Medulla oblongata (tissue), 1 donor: Measurements from ENCODE around the gene CNOT4.
"Not testable (repeated sequence)": the region's sequence is repeated elsewhere in the genome, so short reads cannot be mapped to it uniquely, and the experiment has no call there.

Source experiments
- DNase-seq: peaks from one replicate; pipeline ENCODE4 v3.0.0-alpha.2; 2015; ENCODE audit errors: extremely low spot score

Gene CNOT4

DNA sequence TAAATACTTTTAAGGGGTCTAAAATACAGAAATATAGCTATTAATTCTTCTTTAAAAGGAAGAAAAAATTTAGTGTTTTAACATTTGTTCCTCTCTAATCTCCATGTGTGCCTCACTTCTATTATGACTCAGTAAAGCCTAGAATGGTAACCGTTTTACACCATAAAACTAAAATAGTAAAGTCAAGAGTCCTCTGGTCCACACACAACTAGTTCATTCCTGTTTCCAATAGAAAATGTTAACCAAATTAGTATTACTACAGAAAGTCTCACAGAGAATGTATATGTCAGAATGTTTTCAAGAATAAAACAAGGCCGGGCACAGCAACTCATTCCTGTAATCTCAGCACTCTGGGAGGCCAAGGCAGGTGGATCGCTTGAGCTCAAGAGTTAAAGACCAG, 55.8 kb downstream of the CNOT4 start:
- no peak for DNase-seq

DNA sequence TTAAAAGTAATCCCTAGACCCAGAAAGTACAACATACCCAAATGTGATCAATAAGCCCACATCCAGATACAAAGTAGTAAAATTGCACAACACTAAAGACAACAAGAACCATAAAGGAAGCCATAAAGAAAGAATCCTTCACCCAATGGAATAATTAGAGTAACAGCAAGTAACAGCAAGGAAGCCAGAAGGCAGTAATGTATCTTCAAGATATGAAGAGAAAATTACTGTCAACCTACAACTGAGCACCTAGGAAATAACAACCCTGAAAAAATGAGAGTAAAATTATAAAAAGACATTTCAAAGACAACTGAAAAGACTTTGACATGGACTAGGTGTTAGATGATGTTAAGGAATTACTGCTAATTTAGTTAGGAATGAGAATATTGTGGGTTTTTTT, 60.5 kb downstream of the CNOT4 start:
- DNase-seq = no peak

DNA sequence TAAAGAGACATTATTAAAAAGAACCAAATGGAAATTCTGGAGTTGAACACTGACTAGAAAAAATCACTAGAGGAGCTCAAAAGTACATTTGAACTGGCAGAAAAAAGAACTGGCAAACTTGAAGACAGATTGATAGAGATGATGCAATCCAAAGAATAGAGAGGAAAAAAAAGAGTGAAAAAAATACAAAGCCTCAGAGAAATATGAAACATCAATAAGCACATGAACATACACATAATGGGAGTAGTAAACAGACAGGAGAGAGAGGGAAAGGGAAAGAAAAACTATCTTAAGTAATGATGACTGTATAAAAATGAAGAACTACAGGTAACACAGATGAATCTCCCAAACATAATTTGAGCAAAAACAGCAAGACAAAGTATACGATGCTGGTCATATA, 61.1 kb downstream of the CNOT4 start:
- DNase-seq = no peak

DNA sequence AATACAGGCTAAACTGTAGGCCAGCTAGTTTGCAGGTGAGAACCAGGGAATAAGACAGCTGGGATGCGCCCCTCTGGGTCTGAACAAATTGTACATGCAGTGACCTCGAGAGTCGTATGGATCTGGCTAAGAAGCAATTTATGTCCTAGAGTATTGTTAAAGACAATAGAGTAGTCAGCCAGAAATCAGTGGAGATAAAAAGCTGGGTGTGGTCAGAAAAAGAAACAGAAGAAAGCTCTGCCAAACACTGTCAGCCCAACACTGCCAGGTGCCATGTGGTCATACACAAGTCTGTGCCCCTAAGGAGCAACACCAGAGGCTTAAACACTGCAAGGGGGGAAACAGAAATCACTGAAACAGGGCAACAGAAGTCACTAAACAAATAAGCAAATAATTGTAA, 62.2 kb downstream of the CNOT4 start:
- DNase-seq = no peak

DNA sequence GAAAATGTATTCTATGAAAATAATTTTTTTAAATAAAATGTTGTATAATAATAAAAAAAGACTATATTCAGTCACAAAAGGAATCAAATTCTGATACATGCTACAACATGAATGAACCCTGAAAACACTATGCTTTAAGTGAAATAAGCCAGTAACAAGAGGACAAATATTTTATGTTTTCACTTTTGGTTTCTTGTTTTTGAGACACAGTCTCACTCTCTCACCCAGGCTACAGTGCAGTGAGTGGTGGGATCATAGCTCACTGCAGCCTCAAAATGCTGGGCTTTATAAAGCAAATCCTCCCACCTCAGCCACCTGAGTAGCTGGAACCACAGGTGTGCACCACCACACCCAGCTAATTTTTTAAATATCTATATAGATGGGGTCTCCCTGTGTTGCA, 64.2 kb downstream of the CNOT4 start:
- DNase-seq = no peak

DNA sequence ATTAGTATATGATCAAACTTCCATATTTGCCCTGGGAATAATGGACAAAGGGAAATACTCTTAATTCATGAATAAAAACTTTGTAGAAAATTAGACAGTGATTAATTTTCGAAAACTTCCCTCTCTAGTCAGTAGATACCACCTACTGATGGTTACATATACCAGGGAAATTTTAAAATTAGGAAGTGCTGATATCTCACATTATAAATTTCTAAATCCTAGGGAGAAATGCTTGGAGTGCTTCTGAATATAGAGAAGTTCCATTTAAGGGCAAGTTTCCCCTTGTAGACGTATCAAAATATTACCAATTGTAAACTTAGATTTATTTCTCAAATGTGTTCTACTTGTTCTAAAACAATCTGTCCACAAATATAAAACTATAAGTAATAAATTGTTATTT, 64.6 kb downstream of the CNOT4 start:
- DNase-seq = not testable (repeated sequence)

DNA sequence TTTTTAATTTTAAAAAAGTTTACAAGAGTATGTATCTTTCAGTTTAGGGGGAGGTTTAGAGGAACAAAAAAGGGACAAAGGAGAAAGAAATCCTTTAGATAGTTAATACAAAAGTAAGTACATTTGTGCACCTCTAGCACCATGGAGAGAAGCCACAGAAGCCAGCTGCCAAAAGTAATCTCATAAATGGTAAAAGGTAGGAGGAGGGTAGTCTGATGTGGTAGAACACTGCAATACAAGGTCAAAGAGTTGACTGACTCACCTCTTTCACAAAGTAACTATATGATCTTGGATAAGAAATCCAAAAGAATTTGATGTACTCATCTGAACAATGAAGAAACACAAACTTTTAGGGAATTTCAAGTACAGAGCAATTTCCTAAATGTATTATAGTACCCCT, 68.1 kb downstream of the CNOT4 start:
- no peak for DNase-seq

DNA sequence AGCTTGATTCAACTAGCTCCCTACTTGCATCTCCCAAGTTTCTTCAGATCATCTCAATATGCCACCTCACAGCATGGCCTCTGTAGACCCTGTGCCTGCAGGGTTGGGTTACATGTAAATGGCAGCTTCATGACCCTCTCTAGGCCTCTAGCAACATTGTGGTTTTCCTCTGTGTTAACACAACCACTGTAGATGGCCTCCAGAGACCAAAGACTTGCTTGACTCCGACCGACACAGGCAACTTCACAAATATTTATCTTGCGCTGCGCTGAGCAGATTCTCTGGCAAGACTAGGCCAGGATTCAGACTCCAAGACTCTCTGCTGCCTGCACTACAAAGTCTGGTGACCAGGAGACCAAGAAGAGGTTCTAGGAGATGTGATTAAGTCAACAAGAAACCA, 75.9 kb downstream of the CNOT4 start:
- DNase-seq = no peak

DNA sequence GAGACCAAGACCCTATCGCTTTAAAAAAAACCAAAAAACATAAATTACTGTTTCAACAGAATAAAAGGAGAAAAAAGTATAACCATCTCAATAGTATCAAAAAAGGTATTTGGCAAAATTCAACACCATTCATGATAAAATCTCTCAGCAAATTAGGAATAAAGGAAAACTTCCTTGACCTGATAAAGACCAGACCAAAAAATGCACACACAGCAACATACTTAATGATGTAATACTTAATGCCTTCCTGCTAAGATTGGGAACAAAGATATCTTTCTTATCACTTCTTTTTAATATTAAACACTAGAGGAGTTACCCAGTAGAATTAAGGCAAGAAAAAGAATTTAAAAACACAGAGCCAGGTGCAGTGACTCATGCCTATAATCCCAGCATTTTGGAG, 79.3 kb downstream of the CNOT4 start:
- DNase-seq = no peak

DNA sequence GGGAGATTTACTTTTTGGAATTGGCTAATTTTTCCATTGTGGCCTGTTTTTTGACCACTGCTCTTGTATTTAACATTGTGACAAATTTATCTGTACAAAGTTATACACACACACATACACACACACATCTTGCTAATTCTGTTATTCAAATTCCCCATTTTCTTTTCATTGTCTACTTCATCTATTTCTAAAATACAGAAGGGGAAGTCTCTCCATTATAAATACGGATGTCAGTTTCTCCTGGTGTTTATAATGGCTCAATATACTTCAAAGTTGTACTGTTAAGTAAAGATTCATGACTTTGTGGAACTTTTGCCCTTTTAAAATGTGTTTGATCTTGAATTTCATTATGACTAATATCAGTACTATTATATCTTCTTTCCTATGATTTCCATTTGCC, 81.0 kb downstream of the CNOT4 start:
- DNase-seq = no peak

DNA sequence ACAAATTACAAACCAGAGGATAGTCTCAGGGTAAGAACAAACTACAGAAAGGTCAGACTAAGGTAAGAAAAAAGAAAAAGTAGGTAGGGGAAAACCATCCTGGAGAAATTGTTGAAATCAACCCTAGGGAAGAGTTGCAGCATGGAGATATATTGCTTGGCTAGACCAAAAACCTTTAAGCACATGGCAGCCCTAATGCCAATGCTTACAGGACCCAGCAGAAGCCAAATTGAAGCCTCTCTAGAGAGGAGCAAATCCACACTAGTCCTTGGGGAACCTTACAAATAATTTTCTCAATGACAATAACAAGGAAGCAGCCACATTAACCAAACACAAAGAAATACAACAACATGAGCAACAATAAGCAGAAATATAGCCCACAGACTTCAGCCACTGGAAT, 81.9 kb downstream of the CNOT4 start:
- no peak for DNase-seq

DNA sequence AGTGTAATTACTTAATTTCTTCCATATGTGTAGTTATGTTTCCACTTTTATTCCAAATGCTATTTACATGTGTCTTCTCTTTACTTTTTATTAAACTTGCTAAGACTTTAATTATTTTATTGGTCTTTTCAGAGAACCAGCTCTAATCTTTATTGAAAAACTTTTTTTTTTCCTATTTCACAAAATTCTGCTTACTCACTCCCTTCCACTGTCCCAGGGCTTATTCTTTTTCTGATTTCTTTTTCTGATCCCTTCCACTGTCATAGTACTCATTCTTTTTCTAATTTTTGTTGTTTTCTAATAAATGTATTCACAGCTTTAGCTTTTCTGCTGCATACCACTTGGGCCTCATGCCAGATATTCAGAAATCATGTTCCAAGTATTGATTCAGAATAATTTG, 82.7 kb downstream of the CNOT4 start:
- no peak for DNase-seq

DNA sequence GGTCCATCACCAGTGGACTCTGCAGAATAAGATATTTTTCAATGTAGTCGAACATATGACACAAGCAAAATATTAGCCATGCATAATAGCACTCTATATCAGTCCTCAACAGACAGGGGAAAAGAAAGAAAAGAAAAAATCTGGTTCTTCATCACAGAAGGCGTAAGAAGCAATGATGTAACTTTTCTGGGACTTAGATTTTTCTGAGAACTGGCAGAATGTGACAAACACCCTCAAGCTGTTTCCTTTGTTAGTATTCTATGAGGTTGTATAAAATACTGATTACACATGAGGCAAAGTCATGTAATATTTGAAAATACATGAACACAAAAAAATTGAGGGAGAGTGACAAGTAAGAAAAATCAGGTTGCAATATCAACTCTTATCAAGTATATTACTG, 84.9 kb downstream of the CNOT4 start:
- DNase-seq = no peak

DNA sequence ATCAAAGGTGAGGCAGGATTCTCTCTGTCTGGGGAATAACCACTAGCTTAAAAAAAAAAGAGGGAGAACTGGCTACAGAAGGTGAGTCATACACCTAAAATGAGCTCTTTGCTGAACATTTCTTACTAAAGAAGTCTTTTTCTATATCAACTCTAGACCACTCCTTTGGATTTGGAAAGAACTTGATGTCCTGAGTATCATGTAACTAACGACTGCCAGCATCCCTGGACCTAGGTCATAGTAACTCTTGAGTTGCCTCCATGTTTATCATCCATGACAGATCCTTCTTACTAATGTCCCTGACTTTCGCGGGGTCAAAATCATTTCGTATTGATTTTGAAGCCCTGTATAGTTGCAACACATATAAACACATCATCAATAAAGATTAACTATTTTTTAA, 89.1 kb downstream of the CNOT4 start:
- no peak for DNase-seq

DNA sequence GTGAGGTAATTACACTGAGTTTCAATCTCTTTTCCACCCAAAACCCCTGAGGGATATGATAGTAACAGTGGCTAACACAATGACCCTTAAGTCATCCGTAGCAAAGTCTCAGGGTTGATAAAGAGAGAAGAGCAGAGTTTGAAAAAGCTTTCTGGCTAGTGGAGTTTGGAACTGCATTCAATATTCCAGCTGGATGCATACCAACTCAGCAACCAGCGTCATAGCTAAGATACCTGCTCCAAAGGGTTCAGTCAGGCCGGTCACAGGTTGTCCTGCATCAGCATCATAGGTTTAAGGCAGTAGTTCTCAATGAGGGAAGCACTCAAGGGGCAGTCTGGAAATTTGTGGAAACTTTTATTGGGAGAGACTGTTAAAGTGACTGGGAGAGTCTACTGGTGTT, 93.5 kb downstream of the CNOT4 start:
- DNase-seq = no peak

DNA sequence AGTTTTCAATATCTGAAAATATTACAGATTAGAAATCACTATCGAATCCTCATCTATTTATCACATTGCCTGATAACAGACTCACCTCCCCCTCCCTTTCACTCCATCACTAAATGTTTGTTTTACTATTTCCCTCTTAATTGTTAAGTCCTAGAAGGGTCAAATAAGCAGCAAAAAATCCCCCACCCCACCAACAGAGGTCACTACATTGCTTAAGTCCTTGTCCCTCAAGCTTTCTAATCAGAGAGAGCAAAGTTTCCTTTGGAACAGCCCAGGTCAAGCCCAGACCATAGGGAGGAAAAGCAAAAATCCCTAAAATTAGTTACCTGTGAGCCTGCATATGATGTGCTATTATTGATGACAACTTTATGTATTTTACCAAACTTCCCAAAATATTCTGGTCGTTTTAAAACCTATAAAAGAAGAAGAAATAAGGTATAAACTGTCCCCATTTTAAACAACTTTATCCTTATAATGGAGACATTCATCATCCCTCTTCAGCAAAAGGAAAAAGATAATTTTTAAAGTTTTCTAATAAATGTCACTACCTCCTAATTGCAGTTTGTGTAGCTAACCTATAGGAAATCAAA, 95.0 kb downstream of the CNOT4 start:
- peak; percentile 36 for DNase-seq

DNA sequence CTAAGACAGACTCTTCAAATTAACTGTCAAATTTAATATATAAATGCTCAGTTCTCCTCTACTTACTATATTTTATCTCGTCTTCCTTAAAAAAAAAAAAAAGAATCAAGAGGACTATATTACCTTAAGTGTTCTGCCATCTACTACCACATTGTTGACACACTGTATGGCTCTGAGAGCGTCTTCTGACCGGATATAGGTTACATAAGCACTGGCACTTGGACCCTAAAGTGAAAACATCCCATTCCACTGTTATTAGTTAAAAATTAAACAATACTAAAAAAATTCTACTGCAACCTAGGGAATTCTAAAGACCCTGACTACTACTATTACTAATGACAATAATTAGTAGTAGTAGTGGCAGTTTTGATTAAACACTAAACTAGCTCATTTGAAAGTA, 95.7 kb downstream of the CNOT4 start:
- no peak for DNase-seq

DNA sequence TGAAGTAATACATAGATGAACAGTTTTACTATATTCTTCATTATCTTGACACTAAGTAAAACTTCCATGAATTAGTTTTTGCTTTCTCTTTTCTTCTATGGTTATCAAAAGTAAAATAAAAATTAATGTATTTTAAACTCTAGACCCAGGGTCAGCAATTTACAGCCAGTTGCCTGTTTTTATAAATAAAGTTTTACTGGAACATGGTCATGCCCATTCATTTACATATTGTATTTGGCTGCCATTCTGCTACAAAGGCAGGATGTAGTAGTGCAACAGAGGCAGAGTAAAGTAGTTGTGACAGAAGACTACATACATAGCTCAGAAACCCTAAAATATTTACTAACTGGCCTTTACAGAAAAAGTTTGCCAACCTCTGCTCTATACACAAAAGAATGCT, 98.8 kb downstream of the CNOT4 start:
- no peak for DNase-seq

DNA sequence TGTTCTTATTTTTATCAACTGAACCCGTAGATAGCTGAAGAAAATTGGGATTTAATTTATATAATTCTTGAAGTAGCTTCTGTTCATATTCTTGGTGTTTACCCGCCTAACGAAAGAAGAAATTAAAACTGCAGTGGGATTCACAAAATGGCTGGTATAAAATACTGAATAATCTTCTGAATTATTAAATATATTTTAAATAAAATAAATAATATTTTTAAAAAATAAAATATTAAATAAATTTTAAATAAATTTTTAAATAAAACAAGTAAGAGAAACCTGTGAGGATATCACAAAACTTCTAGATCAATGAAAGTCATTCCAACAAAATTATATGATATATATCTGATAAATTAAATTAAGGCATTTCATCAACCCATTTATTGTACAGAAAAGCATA, 99.4 kb downstream of the CNOT4 start:
- no peak for DNase-seq

DNA sequence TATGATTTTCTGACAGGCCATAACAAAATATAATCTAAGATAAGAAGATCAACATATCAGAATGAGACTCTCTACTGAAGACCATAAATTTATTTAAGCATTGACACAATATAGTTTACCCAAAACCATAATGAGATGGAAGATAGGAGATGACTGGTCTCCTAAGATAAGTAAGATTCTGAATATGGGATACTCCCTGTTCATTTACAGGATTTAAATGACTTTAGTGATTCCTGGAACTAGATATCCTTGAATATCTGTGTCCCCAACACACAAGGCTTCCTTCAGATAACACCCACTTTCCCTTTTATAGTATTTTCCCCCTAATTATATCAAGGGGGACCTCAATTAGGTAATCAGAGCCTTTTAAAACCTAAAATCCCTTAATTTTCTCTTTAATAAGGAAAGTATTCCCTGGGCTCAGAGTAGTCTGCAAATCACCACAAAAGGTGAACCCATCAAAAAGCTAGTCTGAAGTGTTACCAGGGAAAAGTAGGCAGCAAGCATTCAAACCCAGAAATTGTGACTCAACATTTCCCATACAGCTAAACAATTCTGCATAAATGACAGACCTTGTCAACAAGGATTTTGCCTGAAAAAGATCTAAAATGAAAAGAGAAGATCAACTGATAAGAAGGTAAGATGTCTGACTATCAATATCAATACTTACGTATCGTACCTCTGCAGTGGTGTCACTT, 99.9 kb downstream of the CNOT4 start:
- DNase-seq = no peak

DNA sequence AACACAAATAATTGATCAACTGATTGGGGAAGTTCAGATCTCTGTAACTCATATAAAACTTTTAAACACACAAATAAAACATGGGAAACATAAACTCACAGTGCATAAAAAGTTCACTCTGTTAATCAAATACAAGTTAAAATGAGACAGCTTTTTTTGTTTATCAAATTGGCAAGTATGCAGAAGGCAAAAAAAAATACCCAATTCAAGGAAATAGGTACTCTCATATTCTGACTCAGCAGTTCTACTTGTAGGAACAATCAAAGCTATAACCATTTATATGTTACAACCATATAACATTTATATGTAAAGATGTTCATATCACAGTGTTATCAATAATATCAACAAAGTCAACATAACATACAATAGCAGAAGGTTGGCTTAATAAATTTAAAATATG, 102.0 kb downstream of the CNOT4 start:
- no peak for DNase-seq

DNA sequence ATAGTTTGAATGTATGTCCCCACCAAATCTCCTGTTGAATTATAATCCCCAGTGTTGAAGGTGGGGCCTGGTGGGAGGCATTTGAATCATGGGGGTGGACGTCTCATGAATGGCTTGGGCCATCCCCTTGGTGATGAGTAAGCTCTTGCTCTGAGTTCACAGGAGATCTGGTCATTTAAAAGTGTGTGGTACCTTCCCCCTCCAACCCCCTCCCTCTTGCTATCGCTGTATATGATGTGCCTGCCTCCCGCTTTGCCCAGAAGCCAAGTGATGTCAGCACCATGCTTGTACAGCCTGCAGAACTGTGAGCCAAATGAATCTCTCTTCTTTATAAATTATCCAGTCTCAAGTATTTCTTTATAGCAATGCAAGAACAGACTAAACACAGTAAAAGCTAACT, 103.0 kb downstream of the CNOT4 start:
- DNase-seq = no peak

DNA sequence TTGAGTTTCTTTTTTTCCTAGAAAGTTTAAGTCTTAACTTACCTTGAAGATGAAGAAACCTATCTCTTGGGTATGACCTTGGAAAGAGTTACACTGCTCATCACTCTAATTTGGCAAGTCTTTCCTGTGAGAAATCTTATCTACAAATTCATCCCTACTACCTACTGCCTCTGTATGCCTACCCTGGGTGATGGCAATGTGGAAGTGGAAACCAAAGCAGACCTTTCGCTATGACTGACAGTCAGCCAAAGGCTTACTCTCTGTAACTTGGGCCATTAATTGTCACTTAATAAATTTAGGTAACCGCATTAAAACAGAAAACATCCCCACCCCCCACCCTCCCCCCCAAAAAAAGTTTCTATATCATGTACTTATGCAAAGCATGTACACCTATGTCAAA, 103.9 kb downstream of the CNOT4 start:
- DNase-seq = no peak

DNA sequence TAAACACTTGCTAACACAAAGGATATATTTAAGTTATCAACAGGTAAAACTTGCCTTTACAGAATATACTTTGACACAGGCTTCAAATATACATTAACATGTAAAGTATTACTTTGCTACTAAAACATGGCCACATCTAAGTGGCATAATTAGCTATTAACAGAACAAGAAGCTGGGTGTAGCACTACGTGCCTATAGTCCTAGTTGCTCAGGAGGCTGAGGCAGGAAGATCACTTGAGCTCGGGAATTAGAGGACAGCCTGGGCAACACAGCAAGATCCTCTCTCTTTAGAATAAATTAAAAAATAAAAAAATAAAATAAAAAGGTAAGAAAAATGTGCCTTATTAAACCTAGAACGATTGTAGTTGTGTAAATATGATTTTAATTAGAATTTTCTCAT, 106.6 kb downstream of the CNOT4 start:
- no peak for DNase-seq
